ENCODE results near the gene PIEZO1. TPM values are rescaled to one million over a fixed set of nuclear protein-coding genes. Genes with fewer than 3 reads are reported as not detected.

Gene PIEZO1
- total RNA-seq, 1 experiment from 2014 or later, result 224 TPM

GRCh38 chr16:88828711-88829110 is 43.7 kb upstream of the PIEZO1 start:
- TF ChIP-seq, protein P1, sequence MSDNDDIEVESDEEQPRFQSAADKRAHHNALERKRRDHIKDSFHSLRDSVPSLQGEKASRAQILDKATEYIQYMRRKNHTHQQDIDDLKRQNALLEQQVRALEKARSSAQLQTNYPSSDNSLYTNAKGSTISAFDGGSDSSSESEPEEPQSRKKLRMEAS (IDR thresholded peaks at IDR 0.05), result no peak
- TF ChIP-seq JUND (IDR thresholded peaks at IDR 0.05), result no peak
- no peak for TF ChIP-seq SP1 (IDR thresholded peaks at IDR 0.05; ENCODE audit: low read depth)
- no peak for TF ChIP-seq CBX3 (IDR thresholded peaks at IDR 0.05; ENCODE audit: low read depth)
- no peak for TF ChIP-seq RAD21 (IDR thresholded peaks at IDR 0.05; ENCODE audit: low read depth)
- no peak for TF ChIP-seq EZH2phosphoT487 (IDR thresholded peaks at IDR 0.05; ENCODE audit: borderline replicate concordance)
- no peak for TF ChIP-seq EGR1 (IDR thresholded peaks at IDR 0.05; ENCODE audit: low read depth)
- TF ChIP-seq REST (IDR thresholded peaks at IDR 0.05; ENCODE audit: low read depth), result no peak
- no peak for TF ChIP-seq ELF1 (IDR thresholded peaks at IDR 0.05; ENCODE audit: borderline replicate concordance, low read depth)
- no peak for TF ChIP-seq ZNF274 (IDR thresholded peaks at IDR 0.05; ENCODE audit: low read depth, low read length)
- no peak for TF ChIP-seq ATF3 (IDR thresholded peaks at IDR 0.05)
- no peak for TF ChIP-seq EZH2 (IDR thresholded peaks at IDR 0.05)
- TF ChIP-seq CEBPB (IDR thresholded peaks at IDR 0.05; ENCODE audit: low read depth), result no peak
- no peak for TF ChIP-seq POLR2A (IDR thresholded peaks at IDR 0.05; ENCODE audit: borderline replicate concordance, extremely low read depth, insufficient read depth, insufficient read length)
- TF ChIP-seq SIN3A (IDR thresholded peaks at IDR 0.05; ENCODE audit: low read depth), result no peak
- TF ChIP-seq POLR2AphosphoS5 (IDR thresholded peaks at IDR 0.05; ENCODE audit: low read depth, low read length), result no peak
- Histone ChIP-seq H3K36me3 (ENCODE audit: control insufficient read depth in 1 of 2, insufficient read depth in 2 of 2, low read length in 2 of 2) (no peaks in the 10 kb centered on the region), H3K27me3 (ENCODE audit: insufficient read depth, low read length) (no peaks in the 10 kb centered on the region), H3K9me3 (ENCODE audit: control insufficient read depth in 1 of 2, insufficient read depth in 1 of 2, low read depth in 1 of 2, low read length in 2 of 2) (no peaks in the 10 kb centered on the region), H3K79me2 (ENCODE audit: insufficient read depth, low read length) (no peaks in the 10 kb centered on the region), H3K27ac (ENCODE audit: low read depth, low read length) (no peak overlapping the region), H3K4me3 (replicated peaks in 1 of 2; ENCODE audit: low read depth in 1 of 2, low read length in 2 of 2) (no peak overlapping the region), H4K20me1 (ENCODE audit: insufficient read depth) (no peaks in the 10 kb centered on the region), H3K9ac (ENCODE audit: low read length) (no peak overlapping the region), H3K4me2 (ENCODE audit: low read length) (no peak overlapping the region), H2AFZ (ENCODE audit: low read depth, low read length, poor library complexity, severe bottlenecking) (no peak overlapping the region), H3K9me2 (ENCODE audit: insufficient read depth) (no peaks in the 10 kb centered on the region), H3K4me1 (ENCODE audit: control insufficient read depth in 1 of 2, insufficient read depth in 2 of 2, low read length in 2 of 2) (peaks cover 0 to 4% of the 10 kb centered on the region in 2 experiments; a peak in 1 of 4 replicates)
- intact Hi-C loops (cut with micrococcal nuclease), result no loop called here
- ATAC-seq (no peak), DNase-seq (ENCODE audit: low read depth, low spot score) (no peak)
- no TSS peak for BruUV-seq (replicated peaks)
- CTCF ChIA-PET, result no interaction called here
- POLR2A ChIA-PET, result no interaction called here
- RAD21 ChIA-PET (ENCODE audit: low non-redundant PET in 1 of 2, low total read pairs in 2 of 2, uncharacterized antibody in 2 of 2, unreplicated experiment in 2 of 2), result no interaction called here

All from HCT116 (cell line).